ENCODE data around the gene ATP8A2. TPM values are rescaled to one million over a fixed set of nuclear protein-coding genes. Genes with fewer than 3 reads are reported as not detected.
"Not testable (repeated sequence)": the region's sequence is repeated elsewhere in the genome, so short reads cannot be mapped to it uniquely, and the experiment has no call there.

ATP8A2 gene
- total RNA-seq, 1 donor from 2014 or later = 1.7 TPM

- no peak for TF ChIP-seq CTCF (IDR thresholded peaks at IDR 0.05)
- Histone ChIP-seq H3K27me3 (ENCODE audit: low read depth) (no peaks in the 10 kb centered on the region), H3K4me3 (no peak overlapping the region), H3K9me3 (no peaks in the 10 kb centered on the region), H3K27ac (no peak overlapping the region), H3K36me3 (no peaks in the 10 kb centered on the region), H3K4me1 (no peaks in the 10 kb centered on the region)
- ATAC-seq (no peak), DNase-seq (no peak)
- intact Hi-C loops (cut with DNase I) = no loop called here
These were observed 166.5 kb downstream of the ATP8A2 start for GRCh38 chr13:25538276-25538675.

- Histone ChIP-seq H3K27ac (no peak overlapping the region), H3K4me3 (no peak overlapping the region), H3K4me1 (no peaks in the 10 kb centered on the region), H3K27me3 (ENCODE audit: low read depth) (no peaks in the 10 kb centered on the region), H3K36me3 (no peaks in the 10 kb centered on the region), H3K9me3 (no peaks in the 10 kb centered on the region)
- no peak for ATAC-seq
- no peak for TF ChIP-seq CTCF (IDR thresholded peaks at IDR 0.05)
- DNase-seq = no peak
- intact Hi-C loops (cut with DNase I) = no loop called here
These were observed 169.8 kb downstream of the ATP8A2 start for GRCh38 chr13:25541434-25542123.

DNA sequence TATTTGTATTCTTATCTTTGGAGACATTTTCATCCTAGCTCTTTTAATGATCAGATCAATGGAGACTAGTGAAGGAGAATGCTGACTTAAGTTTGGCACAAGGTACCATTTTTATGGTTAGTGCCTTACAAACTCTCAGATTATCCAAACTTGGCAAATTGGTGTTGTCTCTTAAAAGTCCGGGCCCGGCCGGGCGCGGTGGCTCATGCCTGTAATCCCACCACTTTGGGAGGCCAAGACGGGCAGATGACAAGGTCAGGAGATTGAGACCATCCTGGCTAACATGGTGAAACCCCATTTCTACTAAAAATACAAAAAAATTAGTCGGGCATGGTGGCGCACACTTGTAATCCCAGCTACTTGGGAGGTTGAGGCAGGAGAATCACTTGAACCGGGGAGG lies 177.2 kb downstream of the ATP8A2 start:
- intact Hi-C loops (cut with DNase I); H3K4me1 ChIP-seq; H3K4me3 ChIP-seq; ATAC-seq; H3K9me3 ChIP-seq; DNase-seq; H3K27ac ChIP-seq; H3K27me3 ChIP-seq (ENCODE audit: low read depth); H3K36me3 ChIP-seq: not testable (repeated sequence)

DNA sequence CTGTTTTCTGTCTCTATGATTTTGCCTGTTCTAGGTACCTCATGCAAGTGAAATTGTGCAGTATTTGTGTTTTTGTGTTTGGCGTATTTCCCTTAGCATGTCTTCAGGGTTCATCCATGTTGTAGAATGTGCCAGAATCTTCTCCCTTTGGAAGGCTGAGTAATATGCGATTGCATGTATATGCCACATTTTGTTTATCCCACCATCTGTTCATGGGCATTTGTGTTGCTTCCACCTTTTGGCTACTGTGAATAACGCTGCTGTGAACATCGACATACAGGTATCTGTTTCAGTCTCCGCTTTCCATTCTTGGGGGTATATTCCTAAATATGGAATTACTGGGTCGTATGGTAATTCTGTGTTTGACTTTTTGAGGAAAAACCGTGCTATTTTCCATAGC lies 190.0 kb downstream of the ATP8A2 start:
- Histone ChIP-seq H3K4me1 (no peaks in the 10 kb centered on the region), H3K27me3 (ENCODE audit: low read depth) (no peaks in the 10 kb centered on the region), H3K36me3 (no peaks in the 10 kb centered on the region), H3K4me3 (no peak overlapping the region), H3K9me3 (no peaks in the 10 kb centered on the region), H3K27ac (no peak overlapping the region)
- no peak for TF ChIP-seq CTCF (IDR thresholded peaks at IDR 0.05)
- intact Hi-C loops (cut with DNase I) = no loop called here
- no peak for ATAC-seq
- DNase-seq = no peak

GRCh38 chr13:25570185-25570584 lies 198.4 kb downstream of the ATP8A2 start:
- TF ChIP-seq CTCF (IDR thresholded peaks at IDR 0.05) = no peak
- Histone ChIP-seq H3K36me3 (no peaks in the 10 kb centered on the region), H3K27ac (no peak overlapping the region), H3K4me1 (no peaks in the 10 kb centered on the region), H3K27me3 (ENCODE audit: low read depth) (no peaks in the 10 kb centered on the region), H3K9me3 (no peaks in the 10 kb centered on the region), H3K4me3 (no peak overlapping the region)
- ATAC-seq = no peak
- intact Hi-C loops (cut with DNase I) = no loop called here
- no peak for DNase-seq

- Histone ChIP-seq H3K36me3 (no peaks in the 10 kb centered on the region), H3K27me3 (ENCODE audit: low read depth) (no peaks in the 10 kb centered on the region), H3K27ac (no peak overlapping the region), H3K4me3 (no peak overlapping the region), H3K4me1 (no peaks in the 10 kb centered on the region), H3K9me3 (no peaks in the 10 kb centered on the region)
- intact Hi-C loops (cut with DNase I) = no loop called here
- no peak for TF ChIP-seq CTCF (IDR thresholded peaks at IDR 0.05)
- ATAC-seq (no peak), DNase-seq (no peak)
These were observed 199.5 kb downstream of the ATP8A2 start for GRCh38 chr13:25571237-25571636.

- intact Hi-C loops (cut with DNase I); ATAC-seq; H3K9me3 ChIP-seq; H3K4me3 ChIP-seq; H3K27ac ChIP-seq; H3K4me1 ChIP-seq; H3K27me3 ChIP-seq (ENCODE audit: low read depth); DNase-seq; H3K36me3 ChIP-seq: not testable (repeated sequence)
These were observed 200.4 kb downstream of the ATP8A2 start for GRCh38 chr13:25572171-25572570.

Data from lower lobe of right lung (tissue), 2 donors.